Measurements from ENCODE around the gene AFG3L2. TPM values are rescaled to one million over a fixed set of nuclear protein-coding genes. Genes with fewer than 3 reads are reported as not detected.

Gene AFG3L2
- total and polyA plus RNA-seq, 2 of the 8 experiments (the other 6 are each of a cell fraction or from before 2014, with no cell fraction given): 29.7 to 84.8 TPM

GRCh38 chr18:12399231-12399630 is 22.2 kb upstream of the AFG3L2 start:
- H2BK15ac ChIP-seq (ENCODE audit: low read length): no peak overlapping the region
- TF ChIP-seq BRCA1 (IDR thresholded peaks at IDR 0.05; ENCODE audit: low read depth, low read length) (no peak), TBP (IDR thresholded peaks at IDR 0.05; ENCODE audit: low read depth, low read length) (no peak), SIN3A (conservative IDR thresholded peaks at IDR 0.05 in 1 of 2, IDR thresholded peaks at IDR 0.05 in 1 of 2; ENCODE audit: low read depth in 1 of 2, low read length in 2 of 2) (no peak), ZNF274 (IDR thresholded peaks at IDR 0.05; ENCODE audit: borderline replicate concordance, extremely low read depth, low read length) (no peak), BCL11A (IDR thresholded peaks at IDR 0.05; ENCODE audit: low read depth in 2 of 2, low read length in 2 of 2) (no peak), CHD2 (IDR thresholded peaks at IDR 0.05; ENCODE audit: low read length) (no peak), POLR2AphosphoS5 (IDR thresholded peaks at IDR 0.05; ENCODE audit: low read depth, low read length) (no peak), JUN (IDR thresholded peaks at IDR 0.05; ENCODE audit: low read depth, low read length) (no peak), E2F6 (IDR thresholded peaks at IDR 0.05) (no peak), KDM1A (IDR thresholded peaks at IDR 0.05; ENCODE audit: borderline replicate concordance, low read length) (no peak), PHF8 (conservative IDR thresholded peaks at IDR 0.05; ENCODE audit: low read depth, low read length) (no peak), SIX5 (IDR thresholded peaks at IDR 0.05; ENCODE audit: low read depth, low read length) (no peak), TAF7 (optimal IDR thresholded peaks at IDR 0.05; ENCODE audit: borderline replicate concordance, low read depth, low read length) (no peak), EP300 (IDR thresholded peaks at IDR 0.05; ENCODE audit: borderline replicate concordance in 1 of 2, low read depth in 2 of 2, low read length in 2 of 2) (no peak)

More at GRCh38 chr18:12399231-12399630, 22.2 kb upstream of the AFG3L2 start:
- ChIA-PET POLR2A (ENCODE audit: partially characterized antibody) (no interaction called here), CTCF (ENCODE audit: partially characterized antibody) (interaction anchor here (7.0 to 11.1 kb wide), 2 partner anchors 7 to 264 kb away, joined by 55 to 139 read pairs; partner anchors contain the start of gene SPIRE1)
- no peak overlapping the region for H2BK5ac ChIP-seq (ENCODE audit: low read depth, low read length)
- H3K23ac ChIP-seq (ENCODE audit: insufficient read length): no peak overlapping the region
- no peak overlapping the region for H3K27ac ChIP-seq (ENCODE audit: low read depth, low read length)
- no peak overlapping the region for H4K91ac ChIP-seq (replicated peaks; ENCODE audit: insufficient read length, low read length)
- H3K79me1 ChIP-seq (ENCODE audit: low read depth, low read length): no peaks in the 10 kb centered on the region
- no peaks in the 10 kb centered on the region for H3K36me3 ChIP-seq (ENCODE audit: control insufficient read depth in 2 of 4, insufficient read depth in 4 of 4, low read length in 3 of 4)
- no peak overlapping the region for H2BK20ac ChIP-seq (ENCODE audit: low read length)
- no peaks in the 10 kb centered on the region; a peak in 1 of 7 replicates for H3K4me1 ChIP-seq (replicated peaks in 1 of 4; ENCODE audit: control insufficient read depth in 3 of 4, insufficient read depth in 4 of 4, low read length in 3 of 4)
- H3K56ac ChIP-seq (replicated peaks; ENCODE audit: insufficient read length, low read depth, low read length): no peak overlapping the region
- no peak overlapping the region for H2AFZ ChIP-seq (ENCODE audit: low read length)
- no peaks in the 10 kb centered on the region for H3K27me3 ChIP-seq (replicated peaks in 1 of 4; ENCODE audit: control insufficient read depth in 3 of 4, extremely low read depth in 1 of 4, insufficient read depth in 3 of 4, low read length in 3 of 4)
- H3K9ac ChIP-seq (replicated peaks in 1 of 4; ENCODE audit: extremely low read depth in 1 of 4, low read depth in 3 of 4, low read length in 3 of 4): no peak overlapping the region
- FAIRE-seq: no peak
- H3K4ac ChIP-seq (replicated peaks; ENCODE audit: insufficient read length, low read depth, low read length): no peak overlapping the region
- H4K5ac ChIP-seq (ENCODE audit: insufficient read length, low read depth, low read length): no peak overlapping the region
- no peaks in the 10 kb centered on the region for H3K9me3 ChIP-seq (ENCODE audit: insufficient read depth in 2 of 2, low read depth in 1 of 2, low read length in 1 of 2)
- H3K14ac ChIP-seq (ENCODE audit: insufficient read length): no peak overlapping the region
- no peak overlapping the region for H3K4me2 ChIP-seq (ENCODE audit: insufficient read depth in 1 of 2, low read depth in 2 of 2, low read length in 2 of 2)
- no peaks in the 10 kb centered on the region for H4K20me1 ChIP-seq (replicated peaks in 1 of 2; ENCODE audit: control insufficient read depth in 1 of 2, insufficient read depth in 2 of 2, low read length in 2 of 2)
- 95% methylated on average over 5 of the region's 5 CpGs; no CpG with 5 or more reads in 1 of the 2 experiments for WGBS, 2 experiments (ENCODE audit: extremely low coverage in 1 of 2, insufficient coverage in 1 of 2, insufficient read length in 1 of 2, insufficient replicate concordance in 2 of 2, low coverage in 1 of 2, low lambda C conversion rate in 2 of 2, missing lambda C conversion rate in 1 of 2)
- H3K23me2 ChIP-seq (ENCODE audit: low read depth, low read length): no peaks in the 10 kb centered on the region
- no peak overlapping the region for H2AK5ac ChIP-seq (ENCODE audit: low read depth, low read length)
- H3K18ac ChIP-seq (ENCODE audit: extremely low read depth, low read length): no peak overlapping the region
- no peak overlapping the region for H4K8ac ChIP-seq (ENCODE audit: extremely low read depth, insufficient read depth, low read length)
- H2BK120ac ChIP-seq (replicated peaks; ENCODE audit: low read depth, low read length): no peak overlapping the region
- H2BK12ac ChIP-seq (ENCODE audit: low read depth, low read length): no peak overlapping the region
- no peaks in the 10 kb centered on the region for H3K79me2 ChIP-seq (ENCODE audit: control insufficient read depth in 1 of 2, insufficient read depth in 2 of 2, low read length in 2 of 2)
- no peak overlapping the region for H3K4me3 ChIP-seq (ENCODE audit: extremely low read depth in 1 of 4, insufficient read depth in 2 of 4, low read depth in 3 of 4, low read length in 4 of 4)
- no peak for DNase-seq (ENCODE audit: low read depth in 1 of 2, low spot score in 2 of 2)

Data from H1 (cell line).